OCI-LY7 (cell line): Measurements from ENCODE around the gene ATOSB.

Source experiments
- CTCF ChIP-seq: fragments of 200-600 bp; sonication (generic); conservative IDR thresholded peaks from 2 replicates; pipeline ENCODE4 v1.5.1; 2014; ENCODE audit warnings: mild to moderate bottlenecking, antibody characterized with exemption, low read length, moderate library complexity, mixed read lengths
- EZH2phosphoT487 ChIP-seq: fragments of 200-600 bp; sonication (generic); IDR thresholded peaks from 2 replicates; pipeline ENCODE4 v1.6.1; 2018; ENCODE audit warnings: low read depth, borderline replicate concordance, mild to moderate bottlenecking, mixed run types, antibody characterized with exemption, low read length, moderate library complexity, mixed read lengths

- TF ChIP-seq CTCF (no peak), EZH2phosphoT487 (no peak)
These were observed 8.1 kb downstream of the ATOSB start for GRCh38 chr9:35107297-35108290.
